GM12872 (cell line): ENCODE data around the gene ZNF217.

Experiments
- CTCF ChIP-seq: IDR thresholded peaks from 3 replicates; pipeline ENCODE4 v1.5.1; 2011; ENCODE audit warnings: low read depth, mild to moderate bottlenecking, low read length, moderate library complexity; ENCODE audit not compliant: insufficient read depth

Gene ZNF217

GRCh38 chr20:53623134-53623453 lies 29.5 kb upstream of the ZNF217 start:
- TF ChIP-seq CTCF = no peak

GRCh38 chr20:53622247-53623133 lies 28.9 kb upstream of the ZNF217 start:
- no peak for TF ChIP-seq CTCF

DNA sequence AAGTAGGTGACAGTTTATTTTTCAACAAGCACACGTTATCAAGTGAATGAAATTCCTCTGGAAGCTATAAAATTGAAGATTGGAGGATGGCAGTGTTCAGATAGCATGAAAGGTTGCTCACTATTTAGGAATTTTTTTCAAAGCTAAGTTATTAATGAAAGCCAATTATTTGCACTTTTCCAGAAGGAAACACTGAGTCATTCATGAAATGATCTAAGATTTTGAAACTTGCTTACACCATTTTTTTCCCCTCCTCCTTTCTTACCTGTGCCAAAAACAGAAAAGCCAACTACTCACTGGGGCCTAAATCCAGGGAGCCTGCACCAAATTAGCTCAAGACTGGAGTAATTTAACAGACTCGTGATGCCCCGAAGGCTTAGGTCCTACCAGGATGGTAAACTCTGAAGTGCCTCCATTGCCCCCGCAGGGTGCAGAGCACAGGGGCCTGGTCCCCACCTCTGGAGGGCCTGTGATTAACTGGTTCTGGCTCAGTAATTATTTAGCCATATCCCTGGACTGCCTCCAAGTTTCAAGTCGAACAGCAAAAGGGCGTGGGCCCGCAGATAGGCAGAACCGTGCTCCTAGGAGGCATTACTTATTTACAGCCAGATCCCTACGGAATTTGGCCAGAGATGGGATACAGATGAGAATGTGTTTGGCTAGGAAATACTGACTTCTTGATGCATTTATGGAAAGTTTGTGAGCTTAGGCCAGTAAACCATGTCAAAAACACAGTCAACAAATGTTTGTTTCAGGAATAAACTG lies 28.0 kb upstream of the ZNF217 start:
- TF ChIP-seq CTCF = no peak

DNA sequence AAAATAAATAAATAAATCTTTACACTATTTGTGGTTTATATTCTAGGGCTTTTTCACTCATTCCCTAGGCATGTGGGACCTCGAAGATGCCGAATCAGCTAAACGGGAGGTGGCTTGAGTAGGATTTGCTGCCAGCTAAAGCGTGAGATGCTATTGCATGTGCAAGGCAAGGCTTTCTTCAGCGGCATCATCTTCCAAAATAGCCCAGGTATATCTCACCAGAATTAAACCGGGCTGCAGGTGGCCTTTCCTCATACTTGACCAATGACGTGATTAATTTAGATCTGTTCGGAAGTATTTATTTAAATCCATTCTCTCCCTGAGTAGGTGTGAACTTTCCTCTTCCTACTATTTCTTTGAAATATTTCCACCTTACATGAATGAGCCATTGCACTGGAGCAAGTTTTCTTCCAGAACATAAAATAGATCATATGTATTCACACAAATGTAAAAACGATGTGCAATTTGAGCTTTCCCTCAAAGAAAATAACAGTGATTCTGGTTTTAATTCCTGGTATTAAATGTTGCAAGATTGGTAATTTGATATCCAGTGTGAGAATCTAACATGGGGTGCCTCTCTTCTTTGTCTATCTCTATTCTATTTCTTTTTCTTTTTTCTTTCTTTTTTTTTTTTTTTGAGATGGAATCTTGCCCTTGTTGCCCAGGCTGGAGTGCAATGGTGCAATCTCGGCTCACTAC lies 24.3 kb upstream of the ZNF217 start:
- no peak for TF ChIP-seq CTCF

DNA sequence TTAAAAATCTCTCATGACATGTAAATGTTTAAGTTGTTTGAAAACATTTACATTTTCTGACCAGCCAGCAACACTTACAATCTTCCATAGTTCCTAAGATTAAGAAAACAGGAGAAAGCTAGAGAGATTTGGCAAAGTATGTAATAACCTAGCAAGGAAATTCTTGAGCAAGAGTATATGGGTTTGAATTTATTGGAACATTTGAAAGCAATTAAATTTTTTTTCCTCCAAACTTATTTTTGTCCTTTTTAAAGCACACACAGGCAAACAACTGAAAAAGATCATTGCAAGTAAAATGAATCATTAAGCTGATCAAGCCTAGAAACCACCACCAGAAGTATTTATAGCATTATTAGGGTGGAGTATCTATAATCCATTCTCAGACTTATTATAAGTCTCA lies 20.1 kb upstream of the ZNF217 start:
- TF ChIP-seq CTCF = no peak

GRCh38 chr20:53611449-53611894 lies 17.8 kb upstream of the ZNF217 start:
- no peak for TF ChIP-seq CTCF

DNA sequence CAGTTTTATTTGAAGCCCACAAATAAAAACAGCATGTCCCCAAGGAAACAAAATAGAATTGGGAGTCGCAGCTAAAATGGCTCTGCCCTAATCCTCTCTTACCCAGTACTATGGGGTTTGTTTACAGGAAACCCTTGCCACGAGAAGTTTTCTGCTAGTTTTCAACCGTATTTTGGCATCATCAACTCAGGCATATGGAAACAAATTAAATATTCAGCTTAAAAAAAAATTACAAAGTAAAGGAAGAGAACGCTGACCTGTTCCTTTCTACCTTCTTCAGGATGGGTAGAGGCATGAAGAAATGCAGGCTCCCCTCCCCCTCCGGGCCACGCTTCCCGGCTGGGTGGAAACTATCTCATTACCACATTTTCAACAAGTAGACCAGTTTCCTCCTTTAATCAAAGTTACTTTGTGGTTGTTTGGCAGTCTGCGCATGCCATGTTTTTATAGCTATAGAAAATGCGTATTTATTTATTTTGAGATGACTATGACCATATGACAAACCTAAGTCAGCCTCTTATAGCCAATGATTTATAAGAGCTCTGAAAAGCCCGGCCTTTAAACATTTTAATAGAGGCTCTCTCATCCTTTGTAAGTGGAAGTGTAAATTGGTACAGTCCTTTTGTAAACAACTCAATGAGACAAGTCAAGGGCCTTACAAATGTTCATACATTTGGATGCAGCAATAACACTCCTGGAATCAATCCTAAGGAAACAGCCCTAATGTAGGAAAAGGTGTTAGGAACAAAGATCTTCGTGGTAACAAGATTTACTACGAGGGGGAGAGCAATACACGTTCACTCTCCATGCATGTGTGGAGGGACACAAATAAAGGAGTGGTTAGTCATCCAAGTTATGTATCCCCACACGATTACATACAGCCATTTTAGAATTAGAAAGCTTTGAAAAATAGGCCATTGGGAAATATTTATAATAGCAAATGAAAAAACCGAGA lies 16.1 kb upstream of the ZNF217 start:
- no peak for TF ChIP-seq CTCF
